Esophagus muscularis mucosa (tissue), 4 donors: Measurements from ENCODE around the gene NRXN3. TPM values are rescaled to one million over a fixed set of nuclear protein-coding genes. Genes with fewer than 3 reads are reported as not detected.

Experiments
- DNase-seq: peaks from one replicate; pipeline ENCODE4 v3.0.0-alpha.2; 2017; ENCODE audit errors: extremely low spot score
- H3K27ac ChIP-seq, 4 donors: fragments of 200-600 bp; sonication (generic); replicated peaks in 1 of 4; 1 replicate in 3 of 4; 2 replicates in 1 of 4; pipeline ENCODE4 v1.5.1; 2016 to 2019; ENCODE audit warnings: mild to moderate bottlenecking in 1 of 4
- H3K27me3 ChIP-seq, 4 donors: fragments of 200-600 bp; sonication (generic); one replicate each; pipeline versions ENCODE4 v1.5.1 to v1.6.0; 2016 to 2019
- H3K36me3 ChIP-seq, 4 donors: fragments of 200-600 bp; sonication (generic); one replicate each; pipeline ENCODE4 v1.5.1; 2016 to 2019
- H3K4me1 ChIP-seq, 4 donors: fragments of 200-600 bp; sonication (generic); one replicate each; pipeline ENCODE4 v1.5.1; 2016 to 2019
- H3K4me3 ChIP-seq, 4 donors: fragments of 200-600 bp; sonication (generic); 1 replicate in 2 of 4; 2 replicates in 2 of 4; pipeline ENCODE4 v1.5.1; 2016 to 2019; ENCODE audit warnings: mild to moderate bottlenecking in 4 of 4, moderate library complexity in 1 of 4
- H3K9me3 ChIP-seq, 4 donors: fragments of 200-600 bp; sonication (generic); 1 replicate in 3 of 4; 2 replicates in 1 of 4; pipeline ENCODE4 v1.5.1; 2016 to 2019
- EP300 ChIP-seq: sonication (generic); formaldehyde crosslinking; IDR thresholded peaks from one replicate; pipeline ENCODE4 v1.6.1; 2017; ENCODE audit warnings: antibody characterized with exemption
- POLR2A ChIP-seq: fragments of 450-650 bp; IDR thresholded peaks from one replicate; pipeline ENCODE4 v1.6.1; 2017; ENCODE audit warnings: antibody characterized with exemption, moderate library complexity, mild to moderate bottlenecking, low read depth
- POLR2AphosphoS5 ChIP-seq, 2 donors: sonication (generic); formaldehyde crosslinking; IDR thresholded peaks; one replicate each; pipeline ENCODE4 v1.6.1; 2017; ENCODE audit warnings: antibody characterized with exemption in 2 of 2
- WGBS: methylation state at CpG from one replicate; pipeline ENCODE4 v1.1.5; 2018; 5-methylcytosine and 5-hydroxymethylcytosine counted together
- intact Hi-C: fragments of 100-400 bp; cut with DNase I; formaldehyde crosslinking; loops from one replicate; pipeline ENCODE4 v1.15.1; 2023
- total RNA-seq, 4 donors: library from RNA; depleted of rRNA; stranded (reverse); fragments of >200 nt; gene quantifications; one replicate each; pipeline versions ENCODE4 v1.1.0 to v1.2.1, GENCODE V29; 2016
- TF ChIP-seq, protein P1 (sequence below), 3 experiments: fragments of 200-600 bp in 2 of 3; fragments of 450-650 bp in 1 of 3; sonication (generic) in 2 of 3; IDR thresholded peaks; one replicate each; pipeline ENCODE4 v1.5.1; 2017 to 2019; ENCODE audit warnings: antibody characterized with exemption in 3 of 3, mild to moderate bottlenecking in 2 of 3, moderate library complexity in 1 of 3

Gene NRXN3
- total RNA-seq, 4 donors from 2014 or later: 71.1 to 159 (median 122) TPM

DNA sequence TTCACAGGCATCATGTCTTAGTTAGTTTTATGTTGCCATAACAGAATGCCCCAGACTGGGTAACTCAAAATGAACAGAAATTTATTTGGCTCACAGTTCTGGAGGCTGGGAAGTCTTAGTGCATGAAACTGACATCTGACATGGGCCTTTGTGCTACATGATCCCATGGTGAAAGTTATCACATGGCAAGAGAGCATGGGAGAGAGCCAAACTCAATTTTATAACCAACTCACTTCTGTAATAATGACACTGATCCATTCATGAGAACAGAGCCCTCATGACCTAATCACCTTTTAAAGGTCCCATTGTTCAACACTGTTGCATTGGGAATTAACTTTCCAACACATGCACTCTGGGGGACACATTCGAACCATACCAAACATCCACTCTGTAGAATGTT is 1026.0 kb downstream of the NRXN3 start:
- TF ChIP-seq EP300: no peak
- no peak for TF ChIP-seq POLR2AphosphoS5 (IDR thresholded peaks at IDR 0.05)
- TF ChIP-seq, protein P1, sequence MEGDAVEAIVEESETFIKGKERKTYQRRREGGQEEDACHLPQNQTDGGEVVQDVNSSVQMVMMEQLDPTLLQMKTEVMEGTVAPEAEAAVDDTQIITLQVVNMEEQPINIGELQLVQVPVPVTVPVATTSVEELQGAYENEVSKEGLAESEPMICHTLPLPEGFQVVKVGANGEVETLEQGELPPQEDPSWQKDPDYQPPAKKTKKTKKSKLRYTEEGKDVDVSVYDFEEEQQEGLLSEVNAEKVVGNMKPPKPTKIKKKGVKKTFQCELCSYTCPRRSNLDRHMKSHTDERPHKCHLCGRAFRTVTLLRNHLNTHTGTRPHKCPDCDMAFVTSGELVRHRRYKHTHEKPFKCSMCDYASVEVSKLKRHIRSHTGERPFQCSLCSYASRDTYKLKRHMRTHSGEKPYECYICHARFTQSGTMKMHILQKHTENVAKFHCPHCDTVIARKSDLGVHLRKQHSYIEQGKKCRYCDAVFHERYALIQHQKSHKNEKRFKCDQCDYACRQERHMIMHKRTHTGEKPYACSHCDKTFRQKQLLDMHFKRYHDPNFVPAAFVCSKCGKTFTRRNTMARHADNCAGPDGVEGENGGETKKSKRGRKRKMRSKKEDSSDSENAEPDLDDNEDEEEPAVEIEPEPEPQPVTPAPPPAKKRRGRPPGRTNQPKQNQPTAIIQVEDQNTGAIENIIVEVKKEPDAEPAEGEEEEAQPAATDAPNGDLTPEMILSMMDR (IDR thresholded peaks at IDR 0.05): no peak
- no peak for TF ChIP-seq POLR2A
- no peaks in the 10 kb centered on the region for H3K9me3 ChIP-seq
- no peak overlapping the region for H3K4me3 ChIP-seq
- H3K27me3 ChIP-seq: no peaks in the 10 kb centered on the region
- H3K4me1 ChIP-seq: peaks cover 0 to 14% (median 5%) of the 10 kb centered on the region in 4 donors
- no peaks in the 10 kb centered on the region for H3K36me3 ChIP-seq
- intact Hi-C loops: no loop called here
- H3K27ac ChIP-seq: no peak overlapping the region
- 82% methylated on average over 1 of the region's 1 CpG for WGBS
- no peak for DNase-seq

DNA sequence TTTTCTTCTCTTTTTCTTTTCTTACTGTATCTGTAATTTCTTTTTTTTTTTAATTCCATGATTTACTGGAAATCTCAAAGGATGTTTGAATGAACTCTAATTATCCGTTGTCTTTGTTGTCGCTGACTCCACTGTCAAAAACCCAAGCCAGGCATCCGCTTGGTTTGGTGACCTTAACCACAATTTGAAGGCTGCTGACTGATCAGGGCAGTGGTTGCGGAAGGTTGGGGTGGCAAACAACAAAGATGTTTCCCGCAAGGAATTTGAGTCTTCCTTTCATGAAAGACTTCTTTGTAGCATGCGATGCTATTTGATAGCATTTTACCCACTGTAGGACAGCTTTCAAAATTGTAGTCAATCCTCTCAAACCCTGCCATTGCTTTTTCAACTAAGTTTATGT is 1027.3 kb downstream of the NRXN3 start:
- no peaks in the 10 kb centered on the region for H3K36me3 ChIP-seq
- TF ChIP-seq POLR2A (no peak), EP300 (no peak), POLR2AphosphoS5 (IDR thresholded peaks at IDR 0.05) (no peak)
- TF ChIP-seq, protein P1 (IDR thresholded peaks at IDR 0.05): no peak
- intact Hi-C loops: no loop called here
- H3K9me3 ChIP-seq: no peaks in the 10 kb centered on the region
- H3K4me3 ChIP-seq: no peak overlapping the region
- WGBS: 73% methylated on average over 6 of the region's 6 CpGs
- DNase-seq: no peak
- H3K27me3 ChIP-seq: no peaks in the 10 kb centered on the region
- no peak overlapping the region for H3K27ac ChIP-seq
- peaks cover 0 to 15% (median 10%) of the 10 kb centered on the region in 4 donors for H3K4me1 ChIP-seq

DNA sequence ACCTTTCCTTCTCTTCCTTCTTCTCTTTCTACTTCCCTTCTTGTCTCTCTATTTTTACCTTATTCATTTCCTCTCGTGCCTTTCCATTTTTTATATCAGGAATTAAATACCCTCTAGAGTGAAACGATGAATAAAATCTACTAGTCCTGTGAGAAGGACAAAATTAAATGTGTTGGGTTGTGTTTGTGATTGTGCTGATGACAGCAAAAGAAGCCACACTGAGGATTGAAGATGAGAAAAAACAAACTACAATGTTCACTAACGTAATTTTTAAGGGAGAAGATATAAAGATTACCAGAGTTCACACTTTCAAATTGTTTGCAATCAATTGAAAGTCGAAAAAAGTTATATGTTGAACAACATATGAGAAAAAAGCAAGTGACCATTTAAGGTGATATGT is 1029.0 kb downstream of the NRXN3 start:
- Histone ChIP-seq H3K9me3 (no peaks in the 10 kb centered on the region), H3K27ac (no peak overlapping the region), H3K36me3 (no peaks in the 10 kb centered on the region), H3K27me3 (no peaks in the 10 kb centered on the region), H3K4me3 (no peak overlapping the region), H3K4me1 (peaks cover 0 to 15% (median 9%) of the 10 kb centered on the region in 4 donors)
- intact Hi-C loops: no loop called here
- 78% methylated on average over 4 of the region's 4 CpGs for WGBS
- DNase-seq: no peak
- TF ChIP-seq EP300: no peak
- TF ChIP-seq POLR2AphosphoS5 (IDR thresholded peaks at IDR 0.05): no peak
- TF ChIP-seq, protein P1 (IDR thresholded peaks at IDR 0.05): no peak
- TF ChIP-seq POLR2A: no peak

DNA sequence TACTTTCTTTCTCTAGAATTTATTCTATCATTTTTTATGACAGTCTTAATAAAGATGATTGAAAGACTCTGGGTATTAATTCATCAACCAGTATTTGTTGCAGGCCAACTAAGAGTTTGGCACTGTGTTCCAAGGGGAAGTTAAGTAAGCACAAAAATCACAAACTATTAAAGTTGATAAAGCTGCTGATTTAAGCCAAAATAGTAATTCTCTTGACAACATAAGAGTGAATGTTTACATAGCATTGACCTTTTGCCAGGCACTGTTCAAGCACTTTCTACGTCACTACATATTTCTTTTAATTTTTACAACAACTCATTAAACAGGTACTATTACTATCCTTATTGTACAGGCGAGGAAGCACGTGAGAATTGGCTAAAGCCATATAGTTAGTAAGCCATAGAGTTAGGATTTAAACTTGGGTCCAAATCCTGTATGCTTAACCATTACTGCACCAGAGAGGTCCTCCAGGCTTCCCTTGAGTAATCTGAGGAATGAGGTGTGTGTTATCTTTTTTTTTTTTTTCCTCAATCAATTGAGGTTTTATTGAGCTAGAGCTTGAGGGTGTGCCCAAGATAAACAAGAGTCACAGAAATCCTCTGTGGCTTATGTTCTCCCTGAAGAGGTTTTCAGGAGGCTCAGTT is 1031.5 kb downstream of the NRXN3 start:
- H3K4me1 ChIP-seq: peaks cover 0 to 15% (median 10%) of the 10 kb centered on the region in 4 donors
- no peaks in the 10 kb centered on the region for H3K36me3 ChIP-seq
- DNase-seq: no peak
- intact Hi-C loops: no loop called here
- H3K27ac ChIP-seq: no peak overlapping the region
- H3K9me3 ChIP-seq: no peaks in the 10 kb centered on the region
- WGBS: 49% methylated on average over 3 of the region's 3 CpGs
- no peaks in the 10 kb centered on the region for H3K27me3 ChIP-seq
- TF ChIP-seq POLR2AphosphoS5 (IDR thresholded peaks at IDR 0.05) (no peak), POLR2A (no peak), EP300 (no peak)
- TF ChIP-seq, protein P1 (IDR thresholded peaks at IDR 0.05): no peak
- no peak overlapping the region for H3K4me3 ChIP-seq

DNA sequence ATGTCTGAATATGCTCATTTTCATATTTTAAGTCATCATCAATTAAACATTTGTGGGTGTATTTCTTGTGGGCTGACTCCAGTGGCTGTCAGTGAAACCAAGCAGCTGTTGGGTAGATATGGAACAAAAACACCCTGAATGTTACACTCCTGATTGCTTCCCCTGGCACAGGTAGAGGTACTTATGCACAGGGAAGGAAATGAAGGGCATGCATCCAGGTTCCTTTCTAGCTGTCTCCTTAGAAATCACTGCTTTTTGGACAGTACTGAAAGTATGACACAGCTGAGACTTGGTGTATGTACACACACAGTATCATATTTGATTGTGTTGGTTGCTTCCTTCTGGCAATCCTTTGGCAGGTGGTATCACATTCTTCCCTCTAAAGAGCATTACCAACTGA is 1034.4 kb downstream of the NRXN3 start:
- Histone ChIP-seq H3K4me3 (no peak overlapping the region), H3K27me3 (no peaks in the 10 kb centered on the region), H3K27ac (no peak overlapping the region), H3K36me3 (no peaks in the 10 kb centered on the region), H3K9me3 (no peaks in the 10 kb centered on the region), H3K4me1 (peaks cover 0 to 12% (median 3%) of the 10 kb centered on the region in 4 donors)
- TF ChIP-seq, protein P1 (IDR thresholded peaks at IDR 0.05): no peak
- TF ChIP-seq POLR2AphosphoS5 (IDR thresholded peaks at IDR 0.05) (no peak), EP300 (no peak), POLR2A (no peak)
- DNase-seq: no peak
- intact Hi-C loops: no loop called here
